HG03039 (cell line): ENCODE data around the gene VIM.

Experiments
- ATAC-seq: cut with Tn5 transposase; IDR thresholded peaks from one replicate; pipeline ENCODE4 v1.9.1; 2021; ENCODE audit warnings: mild to moderate bottlenecking, moderate library complexity; ENCODE audit not compliant: unreplicated experiment

The VIM gene

GRCh38 chr10:17228091-17229015, at the start of gene VIM:
VIM (plus strand) TSS chr10:17228241; CDS start chr10:17229423, 1,182 bp downstream.
- ATAC-seq = no peak

- ATAC-seq = no peak
These were observed 49.0 kb upstream of the VIM start for GRCh38 chr10:17179002-17179401.

GRCh38 chr10:17181110-17181509, 46.9 kb upstream of the VIM start:
- no peak for ATAC-seq

- ATAC-seq = no peak
These were observed 46.3 kb upstream of the VIM start for GRCh38 chr10:17181751-17182150.

GRCh38 chr10:17183110-17183509, 44.9 kb upstream of the VIM start:
- no peak for ATAC-seq

- ATAC-seq = no peak
These were observed 42.2 kb upstream of the VIM start for GRCh38 chr10:17185873-17186272.

- ATAC-seq = no peak
These were observed 39.3 kb upstream of the VIM start for GRCh38 chr10:17188644-17189172.

GRCh38 chr10:17190602-17191001, 37.4 kb upstream of the VIM start:
- no peak for ATAC-seq

- ATAC-seq = no peak
These were observed 33.0 kb upstream of the VIM start for GRCh38 chr10:17195083-17195482.

- no peak for ATAC-seq
These were observed 32.0 kb upstream of the VIM start for GRCh38 chr10:17196045-17196444.

- no peak for ATAC-seq
These were observed 31.5 kb upstream of the VIM start for GRCh38 chr10:17196573-17196972.

- no peak for ATAC-seq
These were observed 28.7 kb upstream of the VIM start for GRCh38 chr10:17199351-17199804.

GRCh38 chr10:17200001-17200911, 27.8 kb upstream of the VIM start:
- ATAC-seq = no peak

- peak; percentile 97 for ATAC-seq
These were observed 26.9 kb upstream of the VIM start, which contains the start of gene TRDMT1 for GRCh38 chr10:17200912-17201793. TRDMT1 (minus strand) TSS chr10:17201672; CDS start chr10:17201634, 38 bp downstream.

GRCh38 chr10:17201794-17202116, 26.3 kb upstream of the VIM start:
- no peak for ATAC-seq

- ATAC-seq = no peak
These were observed 25.5 kb upstream of the VIM start for GRCh38 chr10:17202506-17202905.

GRCh38 chr10:17202999-17203398, 25.0 kb upstream of the VIM start:
- ATAC-seq = no peak

GRCh38 chr10:17203416-17203815, 24.6 kb upstream of the VIM start:
- no peak for ATAC-seq

GRCh38 chr10:17206210-17206709, 21.8 kb upstream of the VIM start:
- ATAC-seq = no peak

GRCh38 chr10:17208476-17208875, 19.6 kb upstream of the VIM start:
- ATAC-seq = no peak
